ENCODE data around the gene ZNF782. TPM values are rescaled to one million over a fixed set of nuclear protein-coding genes. Genes with fewer than 3 reads are reported as not detected.

The ZNF782 gene
- total and polyA plus RNA-seq, 2 donors (not counting 3 experiments of a cell fraction or from before 2014, with no cell fraction given), result 0.97 to 3.6 TPM

GRCh38 chr9:96856363-96857286 lies 2.3 kb upstream of the ZNF782 start:
- peak; percentile 63 for DNase-seq (ENCODE audit: low read depth, low spot score)
- ChIA-PET CTCF (interaction anchor here (0.5 to 5.0 kb wide), 37 partner anchors 10 to 758 kb away, joined by 3 to 89 read pairs (median 4); partner anchors contain the start of gene CTSV), POLR2A (no interaction called here)
- Histone ChIP-seq H3K27me3 (ENCODE audit: control insufficient read depth in 2 of 2, insufficient read depth in 2 of 2, low read length in 2 of 2) (peaks cover 0 to 2% of the 10 kb centered on the region in 2 experiments), H3K9me1 (replicated peaks; ENCODE audit: control insufficient read depth, extremely low read depth, insufficient read depth, low read length) (no peaks in the 10 kb centered on the region), H3K4me3 (replicated peaks in 1 of 3; ENCODE audit: insufficient read depth in 1 of 3, low read depth in 1 of 3, low read length in 3 of 3) (no peak overlapping the region), H3K79me2 (ENCODE audit: control insufficient read depth, insufficient read depth, low read length) (peaks cover 7% of the 10 kb centered on the region), H2AFZ (ENCODE audit: low read depth, low read length) (no peak overlapping the region), H3K4me2 (ENCODE audit: insufficient read depth, low read length) (no peak overlapping the region), H3K9ac (replicated peaks; ENCODE audit: extremely low read depth, insufficient read depth, low read length) (no peak overlapping the region), H3K36me3 (ENCODE audit: control insufficient read depth in 2 of 2, extremely low read depth in 1 of 2, insufficient read depth in 2 of 2, low read length in 2 of 2) (no peaks in the 10 kb centered on the region), H4K20me1 (replicated peaks; ENCODE audit: control insufficient read depth, extremely low read depth, insufficient read depth, low read length) (no peaks in the 10 kb centered on the region), H3K4me1 (ENCODE audit: control insufficient read depth, extremely low read depth, insufficient read depth, low read length) (peaks cover 11% of the 10 kb centered on the region), H3K9me3 (replicated peaks; ENCODE audit: control insufficient read depth, insufficient read depth, low read length) (no peaks in the 10 kb centered on the region), H3K27ac (ENCODE audit: insufficient read depth, low read depth, low read length) (no peak overlapping the region)
- intact Hi-C loops (cut with micrococcal nuclease) (loop anchor here (1.0 to 5.0 kb wide), 6 partner anchors 253 to 761 kb away; no protein-coding TSS in a partner anchor), dilution Hi-C loops (cut with MboI; ENCODE audit: extremely low pct_ligation_motif_present, low sequenced_read_pairs) (no loop called here)
- TF ChIP-seq MYC (IDR thresholded peaks at IDR 0.05; ENCODE audit: low read depth, low read length) (no peak), EZH2 (IDR thresholded peaks at IDR 0.05; ENCODE audit: borderline replicate concordance, low read depth, low read length, severe bottlenecking) (no peak), CTCF (IDR thresholded peaks at IDR 0.05; ENCODE audit: extremely low read depth in 1 of 2, insufficient read depth in 1 of 2, low read depth in 1 of 2, low read length in 2 of 2) (peak; percentile 83 to 97), POLR2A (IDR thresholded peaks at IDR 0.05; ENCODE audit: low read depth, low read length) (no peak)
- FAIRE-seq, result peak; percentile 84
- BruUV-seq (replicated peaks), result no TSS peak
